Type B pancreatic cell (in vitro differentiated cells): Measurements from ENCODE around the gene LDLRAD4. TPM values are rescaled to one million over a fixed set of nuclear protein-coding genes. Genes with fewer than 3 reads are reported as not detected.

Experiments
- DNase-seq: peaks from one replicate; pipeline ENCODE4 v3.0.0; 2021; ENCODE audit warnings: mixed read lengths; ENCODE audit not compliant: unreplicated experiment; ENCODE audit errors: extremely low spot score
- H3K27ac Mint-ChIP-seq: 2 replicates; pipeline ENCODE4 v1.8.0; 2021; ENCODE audit warnings: mild to moderate bottlenecking, mixed read lengths
- H3K27me3 Mint-ChIP-seq: 2 replicates; pipeline ENCODE4 v1.8.0; 2021; ENCODE audit warnings: mixed read lengths
- H3K36me3 Mint-ChIP-seq: 2 replicates; pipeline ENCODE4 v1.8.0; 2021; ENCODE audit warnings: mixed read lengths
- H3K4me1 Mint-ChIP-seq: one replicate; pipeline ENCODE4 v1.8.0; 2021; ENCODE audit warnings: mixed read lengths; ENCODE audit not compliant: unreplicated experiment
- H3K4me3 Mint-ChIP-seq: 2 replicates; pipeline ENCODE4 v1.8.0; 2021; ENCODE audit warnings: mild to moderate bottlenecking, mixed read lengths
- H3K9me3 Mint-ChIP-seq: 2 replicates; pipeline ENCODE4 v1.8.0; 2021; ENCODE audit warnings: mixed read lengths
- total RNA-seq: library from RNA; stranded (reverse); gene quantifications from 2 replicates; pipeline ENCODE4 v1.2.1, GENCODE V29; 2021; ENCODE audit warnings: low replicate concordance
- TF ChIP-seq, protein P1 (sequence below): fragments of 200-600 bp; sonication (generic); conservative IDR thresholded peaks from 2 replicates; pipeline ENCODE4 v1.5.0; 2021; ENCODE audit warnings: antibody characterized with exemption, mild to moderate bottlenecking

LDLRAD4 gene
- total RNA-seq, 1 donor from 2014 or later: 2.4 TPM

DNA sequence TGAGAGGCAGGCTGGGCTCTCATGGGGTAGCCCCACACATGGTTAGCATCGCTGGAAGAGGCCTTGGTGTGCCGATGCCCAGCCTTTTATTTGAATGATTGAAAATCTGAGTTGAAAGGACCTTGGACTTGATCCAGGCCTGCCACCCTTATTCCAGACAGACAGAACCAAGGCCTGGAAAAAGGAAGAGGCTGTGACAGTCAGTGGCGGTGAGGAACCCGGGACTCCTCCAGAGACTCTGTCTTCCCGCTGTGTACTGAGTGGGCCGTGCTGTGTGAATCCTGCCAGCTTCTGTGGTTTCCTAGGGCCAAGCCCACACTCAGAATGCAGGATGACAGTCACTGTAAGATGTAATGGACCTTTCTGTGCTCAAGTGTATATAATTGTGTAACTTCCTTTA is 218.5 kb downstream of the LDLRAD4 start:
- H3K4me1 Mint-ChIP-seq: no peaks in the 10 kb centered on the region
- peaks cover 11% of the 10 kb centered on the region for H3K27me3 Mint-ChIP-seq
- DNase-seq: no peak
- TF ChIP-seq, protein P1, sequence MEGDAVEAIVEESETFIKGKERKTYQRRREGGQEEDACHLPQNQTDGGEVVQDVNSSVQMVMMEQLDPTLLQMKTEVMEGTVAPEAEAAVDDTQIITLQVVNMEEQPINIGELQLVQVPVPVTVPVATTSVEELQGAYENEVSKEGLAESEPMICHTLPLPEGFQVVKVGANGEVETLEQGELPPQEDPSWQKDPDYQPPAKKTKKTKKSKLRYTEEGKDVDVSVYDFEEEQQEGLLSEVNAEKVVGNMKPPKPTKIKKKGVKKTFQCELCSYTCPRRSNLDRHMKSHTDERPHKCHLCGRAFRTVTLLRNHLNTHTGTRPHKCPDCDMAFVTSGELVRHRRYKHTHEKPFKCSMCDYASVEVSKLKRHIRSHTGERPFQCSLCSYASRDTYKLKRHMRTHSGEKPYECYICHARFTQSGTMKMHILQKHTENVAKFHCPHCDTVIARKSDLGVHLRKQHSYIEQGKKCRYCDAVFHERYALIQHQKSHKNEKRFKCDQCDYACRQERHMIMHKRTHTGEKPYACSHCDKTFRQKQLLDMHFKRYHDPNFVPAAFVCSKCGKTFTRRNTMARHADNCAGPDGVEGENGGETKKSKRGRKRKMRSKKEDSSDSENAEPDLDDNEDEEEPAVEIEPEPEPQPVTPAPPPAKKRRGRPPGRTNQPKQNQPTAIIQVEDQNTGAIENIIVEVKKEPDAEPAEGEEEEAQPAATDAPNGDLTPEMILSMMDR: no peak
- H3K4me3 Mint-ChIP-seq: no peak overlapping the region
- H3K27ac Mint-ChIP-seq: no peak overlapping the region
- no peaks in the 10 kb centered on the region for H3K9me3 Mint-ChIP-seq
- H3K36me3 Mint-ChIP-seq: no peaks in the 10 kb centered on the region

DNA sequence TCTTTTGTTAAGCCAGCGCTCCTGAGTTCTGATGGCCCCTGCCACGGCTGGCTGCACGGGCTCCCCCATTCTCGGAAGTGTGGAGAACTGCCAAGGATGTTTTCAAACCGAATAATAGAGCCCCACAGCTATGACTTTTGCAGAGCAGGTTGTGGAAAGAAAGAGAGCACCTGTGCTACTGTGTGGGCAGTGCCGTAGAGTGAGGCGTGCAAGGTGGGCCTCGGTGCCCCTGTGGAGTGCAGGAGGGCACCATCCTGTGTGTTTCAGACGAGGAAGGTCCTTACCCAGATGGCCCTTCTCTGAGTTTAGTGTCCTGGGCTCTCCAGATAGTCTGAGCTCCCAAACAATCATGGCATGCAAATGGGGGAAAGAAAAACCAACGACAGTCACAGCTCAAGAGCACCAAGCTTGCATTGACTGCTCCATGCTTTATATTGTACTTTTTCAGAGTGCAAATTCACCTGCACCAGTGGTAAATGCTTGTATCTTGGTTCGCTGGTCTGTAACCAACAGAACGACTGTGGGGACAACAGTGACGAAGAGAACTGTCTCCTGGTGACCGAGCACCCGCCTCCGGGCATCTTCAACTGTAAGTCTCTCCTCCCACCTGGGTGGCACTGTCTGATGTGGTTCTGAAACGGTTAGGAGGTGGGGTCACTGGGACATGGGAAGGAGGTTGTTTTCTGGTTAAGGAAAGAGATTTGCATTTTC is 219.4 kb downstream of the LDLRAD4 start:
- Mint-ChIP-seq H3K36me3 (no peaks in the 10 kb centered on the region), H3K4me3 (no peak overlapping the region), H3K27ac (no peak overlapping the region), H3K4me1 (no peaks in the 10 kb centered on the region), H3K9me3 (no peaks in the 10 kb centered on the region), H3K27me3 (peaks cover 13% of the 10 kb centered on the region)
- TF ChIP-seq, protein P1: no peak
- DNase-seq: no peak

DNA sequence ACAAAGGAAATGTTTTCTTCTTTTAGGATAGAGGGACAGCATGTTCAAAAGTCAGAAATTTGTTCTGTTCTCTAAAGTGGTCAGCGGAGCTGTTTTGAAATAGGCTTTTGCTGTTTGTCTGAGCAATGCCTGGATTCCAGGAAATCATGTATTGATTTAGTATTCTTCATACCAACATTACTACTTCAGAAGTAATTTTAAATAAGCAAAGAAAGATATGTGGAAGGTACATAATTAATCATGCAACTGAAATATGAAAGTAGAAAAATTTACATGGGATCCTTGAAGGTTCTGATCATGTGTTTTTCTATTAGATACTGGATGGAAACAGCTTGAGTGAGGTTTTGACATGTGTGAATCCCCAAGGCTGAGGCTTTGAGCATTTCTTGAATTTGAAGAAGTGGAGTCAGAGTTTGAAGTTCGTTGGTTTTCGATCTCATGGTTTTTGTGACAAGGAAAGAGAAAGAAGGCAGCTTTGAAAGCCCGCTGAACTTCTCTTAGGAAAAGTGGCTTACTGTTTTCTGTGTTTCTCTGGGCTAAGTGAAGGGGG is 220.0 kb downstream of the LDLRAD4 start:
- TF ChIP-seq, protein P1: no peak
- no peak for DNase-seq
- H3K9me3 Mint-ChIP-seq: no peaks in the 10 kb centered on the region
- no peaks in the 10 kb centered on the region for H3K4me1 Mint-ChIP-seq
- no peak overlapping the region for H3K27ac Mint-ChIP-seq
- H3K27me3 Mint-ChIP-seq: peaks cover 19% of the 10 kb centered on the region
- H3K36me3 Mint-ChIP-seq: no peaks in the 10 kb centered on the region
- no peak overlapping the region for H3K4me3 Mint-ChIP-seq

DNA sequence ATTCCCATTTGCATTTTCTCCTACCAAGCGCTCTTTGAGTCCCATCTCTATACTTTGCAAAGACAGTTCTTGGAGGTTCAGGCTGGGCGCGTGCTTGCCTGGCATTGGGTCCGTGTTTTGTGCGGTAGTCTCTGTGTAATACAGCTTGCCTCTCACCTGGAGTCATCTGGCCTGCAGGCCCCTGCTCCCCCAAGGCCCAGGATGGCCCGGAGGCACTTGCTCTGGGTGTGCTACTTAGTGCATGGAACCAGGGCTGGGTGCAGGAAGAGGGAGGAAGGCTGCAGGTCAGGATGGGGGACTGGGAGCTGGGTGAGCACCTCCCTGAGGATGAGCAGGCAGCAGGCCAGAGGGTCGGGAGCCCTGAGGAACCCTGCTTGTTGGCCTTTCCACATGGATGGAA is 220.9 kb downstream of the LDLRAD4 start:
- peaks cover 25% of the 10 kb centered on the region for H3K27me3 Mint-ChIP-seq
- DNase-seq: no peak
- H3K4me3 Mint-ChIP-seq: no peak overlapping the region
- H3K9me3 Mint-ChIP-seq: no peaks in the 10 kb centered on the region
- H3K4me1 Mint-ChIP-seq: no peaks in the 10 kb centered on the region
- H3K36me3 Mint-ChIP-seq: no peaks in the 10 kb centered on the region
- no peak overlapping the region for H3K27ac Mint-ChIP-seq
- TF ChIP-seq, protein P1: no peak

DNA sequence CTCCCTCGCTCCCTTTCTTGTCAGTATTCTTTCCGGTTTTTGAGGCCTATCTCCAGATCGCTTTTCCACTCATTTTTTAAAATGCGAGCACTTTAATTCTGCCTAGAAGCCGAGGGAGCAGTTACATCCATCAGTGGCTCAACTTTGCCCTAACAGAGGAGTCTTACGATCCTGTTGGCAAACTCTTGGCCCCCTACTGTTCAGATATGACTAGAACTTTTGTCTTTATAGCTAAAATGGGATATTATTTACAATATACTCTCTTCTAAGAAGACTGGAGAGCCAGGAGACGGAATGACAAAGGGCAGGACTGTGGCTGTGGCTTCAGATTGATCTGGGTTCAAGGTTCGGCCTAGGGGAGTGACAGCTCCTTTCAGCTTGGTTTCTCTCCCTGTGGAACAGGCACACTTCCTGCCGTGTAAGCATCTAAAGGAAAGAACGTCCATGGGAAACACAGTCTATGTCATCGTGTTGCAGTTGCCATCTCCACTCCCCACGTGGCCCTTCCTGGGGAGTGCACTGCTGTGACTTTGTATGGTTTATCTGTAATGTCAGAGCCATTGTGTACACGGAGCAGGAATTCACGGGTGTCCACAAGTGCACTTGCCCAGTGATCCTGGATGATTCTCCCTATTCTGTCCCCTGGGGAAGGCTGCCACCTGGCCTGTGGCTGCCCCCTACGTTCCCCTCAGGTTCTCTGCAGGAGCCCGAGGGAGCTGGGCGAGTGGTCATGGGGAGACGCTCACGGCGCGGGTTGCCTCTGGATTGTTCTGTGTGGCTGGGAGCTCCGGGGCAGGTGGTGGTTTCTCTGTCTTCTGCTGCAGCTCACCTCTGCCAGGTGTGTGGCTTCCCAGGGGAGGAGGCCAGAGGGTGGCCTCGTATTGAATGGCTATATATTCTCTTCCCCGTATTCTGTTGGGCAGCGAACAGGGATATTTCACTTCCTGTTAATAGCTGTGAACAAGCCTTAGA is 222.0 kb downstream of the LDLRAD4 start:
- no peaks in the 10 kb centered on the region for H3K36me3 Mint-ChIP-seq
- H3K4me1 Mint-ChIP-seq: no peaks in the 10 kb centered on the region
- no peaks in the 10 kb centered on the region for H3K9me3 Mint-ChIP-seq
- DNase-seq: no peak
- H3K27ac Mint-ChIP-seq: no peak overlapping the region
- TF ChIP-seq, protein P1: peak; percentile 45
- H3K27me3 Mint-ChIP-seq: peaks cover 26% of the 10 kb centered on the region
- no peak overlapping the region for H3K4me3 Mint-ChIP-seq
